Neural crest cell (in vitro differentiated cells): Measurements from ENCODE around the gene C2CD3. TPM values are rescaled to one million over a fixed set of nuclear protein-coding genes. Genes with fewer than 3 reads are reported as not detected.
A peak's percentile ranks its signal among the peaks of the same experiment; 100 is the strongest.

ENCODE experiments used
- DNase-seq: peaks from one replicate; pipeline ENCODE4 v3.0.0; 2021; ENCODE audit warnings: low read depth, mixed read lengths, low spot score
- H3K27ac Mint-ChIP-seq: one replicate; pipeline ENCODE4 v1.8.0; 2021; ENCODE audit warnings: mild to moderate bottlenecking, mixed read lengths; ENCODE audit not compliant: unreplicated experiment
- H3K27me3 Mint-ChIP-seq: 2 replicates; pipeline ENCODE4 v1.8.0; 2021; ENCODE audit warnings: low read depth, mild to moderate bottlenecking, mixed read lengths
- H3K36me3 Mint-ChIP-seq: 2 replicates; pipeline ENCODE4 v1.8.0; 2021; ENCODE audit warnings: low read depth, mild to moderate bottlenecking, mixed read lengths
- H3K4me1 Mint-ChIP-seq: 2 replicates; pipeline ENCODE4 v1.8.0; 2021; ENCODE audit warnings: mixed read lengths
- H3K4me3 Mint-ChIP-seq: one replicate; pipeline ENCODE4 v1.8.0; 2021; ENCODE audit warnings: mild to moderate bottlenecking, mixed read lengths
- H3K9me3 Mint-ChIP-seq: 2 replicates; pipeline ENCODE4 v1.8.0; 2021; ENCODE audit warnings: mixed read lengths
- total RNA-seq: library from RNA; stranded (reverse); gene quantifications from 2 replicates; pipeline ENCODE4 v1.2.1, GENCODE V29; 2021
- TF ChIP-seq, protein P1 (sequence below): fragments of 200-600 bp; sonication (generic); conservative IDR thresholded peaks from 2 replicates; pipeline ENCODE4 v1.5.0; 2021; ENCODE audit warnings: antibody characterized with exemption, mild to moderate bottlenecking

C2CD3 gene
- total RNA-seq, 1 donor from 2014 or later = 41.9 TPM

DNA sequence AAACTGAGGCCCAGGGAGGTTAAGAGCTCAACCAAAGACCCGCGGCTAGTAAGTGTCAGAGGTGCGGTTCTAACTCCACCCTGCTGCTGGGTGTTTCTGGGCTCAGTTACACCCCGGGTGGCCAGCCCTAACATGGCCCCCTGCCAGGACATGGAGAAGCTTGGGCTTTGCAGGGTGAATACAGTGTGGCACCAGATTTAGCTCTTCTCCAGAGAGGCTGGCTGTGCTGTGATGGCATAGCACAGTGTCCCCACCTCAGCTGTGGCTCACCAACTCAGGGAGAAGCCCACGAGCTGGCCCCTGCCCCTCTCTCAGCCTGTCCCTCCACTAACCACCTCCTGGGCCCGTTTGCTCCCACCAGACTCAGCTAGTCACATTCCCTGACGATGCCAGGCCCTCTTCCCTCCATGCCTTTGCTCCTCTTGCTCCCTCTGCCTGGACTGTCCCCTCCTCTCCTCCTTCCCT lies 168.9 kb downstream of the C2CD3 start:
- Mint-ChIP-seq H3K36me3 (no peaks in the 10 kb centered on the region), H3K4me1 (no peaks in the 10 kb centered on the region), H3K4me3 (no peak overlapping the region), H3K9me3 (no peaks in the 10 kb centered on the region), H3K27ac (peak overlapping the region; percentile 8), H3K27me3 (no peaks in the 10 kb centered on the region)
- DNase-seq = no peak
- TF ChIP-seq, protein P1, sequence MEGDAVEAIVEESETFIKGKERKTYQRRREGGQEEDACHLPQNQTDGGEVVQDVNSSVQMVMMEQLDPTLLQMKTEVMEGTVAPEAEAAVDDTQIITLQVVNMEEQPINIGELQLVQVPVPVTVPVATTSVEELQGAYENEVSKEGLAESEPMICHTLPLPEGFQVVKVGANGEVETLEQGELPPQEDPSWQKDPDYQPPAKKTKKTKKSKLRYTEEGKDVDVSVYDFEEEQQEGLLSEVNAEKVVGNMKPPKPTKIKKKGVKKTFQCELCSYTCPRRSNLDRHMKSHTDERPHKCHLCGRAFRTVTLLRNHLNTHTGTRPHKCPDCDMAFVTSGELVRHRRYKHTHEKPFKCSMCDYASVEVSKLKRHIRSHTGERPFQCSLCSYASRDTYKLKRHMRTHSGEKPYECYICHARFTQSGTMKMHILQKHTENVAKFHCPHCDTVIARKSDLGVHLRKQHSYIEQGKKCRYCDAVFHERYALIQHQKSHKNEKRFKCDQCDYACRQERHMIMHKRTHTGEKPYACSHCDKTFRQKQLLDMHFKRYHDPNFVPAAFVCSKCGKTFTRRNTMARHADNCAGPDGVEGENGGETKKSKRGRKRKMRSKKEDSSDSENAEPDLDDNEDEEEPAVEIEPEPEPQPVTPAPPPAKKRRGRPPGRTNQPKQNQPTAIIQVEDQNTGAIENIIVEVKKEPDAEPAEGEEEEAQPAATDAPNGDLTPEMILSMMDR = no peak

DNA sequence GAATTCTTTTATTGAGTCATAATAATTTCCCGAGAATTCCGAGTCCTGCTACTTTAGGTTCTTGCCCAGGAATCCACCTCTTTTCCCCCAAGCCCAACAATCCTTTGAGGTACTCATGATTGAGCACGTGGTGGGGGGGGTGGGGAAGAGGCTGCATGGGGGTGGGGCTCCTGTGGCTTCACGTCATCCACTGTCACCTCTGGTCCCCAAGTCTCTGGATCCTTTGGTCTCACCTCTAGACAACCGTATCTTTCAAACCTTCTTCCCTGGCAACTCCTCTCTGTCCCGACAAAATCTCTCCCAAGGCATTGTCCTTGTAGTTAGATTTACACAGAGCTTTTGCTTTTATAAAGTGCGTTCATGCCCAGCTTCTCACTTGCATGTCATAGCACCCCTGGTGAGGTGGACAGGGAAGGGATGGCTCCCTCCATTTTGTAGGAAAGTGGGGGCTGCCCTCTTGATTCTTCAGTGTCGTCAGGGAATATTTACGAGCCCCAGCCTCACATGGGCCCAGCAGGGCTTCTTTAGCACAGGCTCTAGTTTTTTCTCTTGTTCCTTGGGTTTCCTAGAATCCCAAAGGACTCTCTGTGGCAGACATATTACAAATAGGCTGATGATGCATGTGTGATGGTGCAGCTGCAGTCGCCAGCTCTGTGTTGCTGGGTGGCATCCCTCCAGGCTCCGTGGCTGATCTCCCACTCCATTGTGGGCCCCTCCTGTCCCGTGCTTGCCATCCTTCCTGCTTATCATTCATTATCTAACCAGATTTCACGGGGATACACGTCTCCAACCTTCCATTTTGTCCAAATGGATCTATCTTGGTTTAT lies 170.3 kb downstream of the C2CD3 start:
- DNase-seq = no peak
- Mint-ChIP-seq H3K36me3 (no peaks in the 10 kb centered on the region), H3K4me3 (no peak overlapping the region), H3K4me1 (no peaks in the 10 kb centered on the region), H3K27ac (no peak overlapping the region), H3K27me3 (no peaks in the 10 kb centered on the region), H3K9me3 (no peaks in the 10 kb centered on the region)
- TF ChIP-seq, protein P1 = no peak

DNA sequence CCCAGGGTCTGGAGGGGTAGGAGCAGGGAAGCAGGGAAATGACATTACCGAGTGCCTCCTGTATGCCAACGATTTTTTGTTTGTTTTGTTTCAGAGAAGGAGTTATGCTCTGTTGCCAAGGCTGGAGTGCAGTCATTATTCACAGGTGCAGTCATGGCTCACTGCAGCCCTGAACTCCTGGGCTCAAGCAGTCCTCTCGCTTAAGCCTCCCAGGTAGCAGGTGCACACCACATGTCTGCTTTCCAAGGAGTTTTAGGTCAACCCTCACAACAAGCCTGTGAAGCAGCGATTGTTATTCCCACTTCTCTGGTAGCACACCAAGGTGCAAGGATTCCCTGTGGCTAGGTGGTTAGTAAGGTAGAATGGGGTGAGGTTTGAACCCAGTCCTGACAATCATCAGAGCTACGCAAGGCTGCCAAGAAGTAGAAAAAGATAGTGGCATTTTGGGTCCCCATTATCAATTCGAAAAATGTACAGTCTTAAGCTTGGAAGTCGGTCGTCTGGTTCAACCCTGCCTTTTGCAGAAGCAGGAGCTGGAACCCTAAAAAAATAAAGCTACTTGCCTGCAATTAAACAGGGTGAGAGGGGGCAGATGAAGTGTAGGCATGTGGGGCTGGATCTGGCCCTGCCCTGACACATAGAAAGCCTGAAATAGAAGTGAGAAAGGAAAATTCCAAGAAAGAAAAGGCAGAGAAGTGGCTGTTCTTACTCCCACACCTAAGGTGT lies 171.1 kb downstream of the C2CD3 start:
- TF ChIP-seq, protein P1 = no peak
- Mint-ChIP-seq H3K27ac (no peak overlapping the region), H3K9me3 (no peaks in the 10 kb centered on the region), H3K4me1 (no peaks in the 10 kb centered on the region), H3K36me3 (no peaks in the 10 kb centered on the region), H3K4me3 (no peak overlapping the region), H3K27me3 (no peaks in the 10 kb centered on the region)
- DNase-seq = no peak

DNA sequence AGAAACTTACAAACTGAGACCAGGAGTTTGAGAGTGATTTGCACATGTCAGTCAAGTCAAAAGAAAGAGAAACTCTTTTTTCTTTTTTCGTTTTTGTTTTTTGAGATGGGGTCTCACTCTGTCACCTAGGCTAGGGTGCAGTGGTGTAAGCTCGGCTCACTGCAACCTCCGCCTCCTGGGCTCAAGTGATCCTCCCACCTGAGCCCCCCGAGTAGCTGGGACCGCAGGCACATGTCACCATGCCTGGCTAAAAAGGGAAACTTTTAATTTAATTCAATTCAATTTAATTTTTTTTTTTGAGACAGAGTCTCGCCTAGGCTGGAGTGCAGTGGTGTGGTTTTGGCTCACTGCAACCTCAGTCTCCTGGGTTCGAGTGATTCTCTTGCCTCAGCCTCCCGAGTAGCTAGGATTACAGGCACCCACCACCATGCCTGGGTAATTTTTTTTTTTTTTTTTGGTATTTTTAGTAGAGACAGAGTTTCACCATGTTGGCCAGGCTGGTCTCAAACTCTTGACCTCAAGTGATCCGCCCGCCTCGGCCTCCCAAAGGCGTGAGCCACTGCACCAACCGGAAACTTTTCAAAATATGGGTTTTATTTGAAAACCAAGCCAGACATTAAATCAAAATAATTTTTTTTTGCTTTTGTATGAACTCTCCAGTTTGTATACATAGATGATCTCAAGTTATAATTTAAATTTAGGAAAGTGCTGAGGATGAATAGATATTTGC lies 171.8 kb downstream of the C2CD3 start:
- Mint-ChIP-seq H3K27me3 (no peaks in the 10 kb centered on the region), H3K4me1 (no peaks in the 10 kb centered on the region), H3K9me3 (no peaks in the 10 kb centered on the region), H3K4me3 (no peak overlapping the region), H3K27ac (no peak overlapping the region), H3K36me3 (no peaks in the 10 kb centered on the region)
- TF ChIP-seq, protein P1 = no peak
- DNase-seq = no peak

DNA sequence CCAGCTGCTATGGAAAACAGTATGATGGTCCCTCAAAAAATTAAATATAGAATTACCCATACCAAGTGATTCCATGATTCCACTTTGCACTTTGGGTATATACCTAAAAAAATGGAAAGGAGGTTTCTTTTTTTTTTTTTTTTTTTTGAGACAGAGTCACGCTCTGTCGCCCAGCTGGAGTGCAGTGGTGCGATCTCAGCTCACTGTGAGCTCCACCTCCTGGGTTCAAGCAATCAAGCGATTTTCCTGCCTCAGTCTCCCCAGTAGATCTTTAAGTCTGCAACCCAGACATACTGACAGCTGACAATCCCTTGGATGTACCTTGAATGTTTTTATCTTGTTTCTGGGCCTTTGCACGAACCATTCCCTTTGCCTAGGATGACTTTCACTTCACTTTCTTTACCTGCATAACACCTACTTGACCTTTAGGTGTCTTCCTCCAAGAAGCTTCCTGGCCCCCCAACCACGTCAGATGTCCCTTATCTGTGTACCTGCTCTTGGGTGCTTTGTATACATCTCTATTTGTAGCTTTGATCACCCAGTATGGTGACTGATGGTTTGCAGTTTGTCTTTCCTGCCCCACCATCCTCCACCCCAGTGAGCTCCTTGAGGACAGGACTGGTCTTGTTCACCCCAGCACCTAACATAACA lies 173.6 kb downstream of the C2CD3 start:
- H3K9me3 Mint-ChIP-seq = no peaks in the 10 kb centered on the region
- H3K27me3 Mint-ChIP-seq = no peaks in the 10 kb centered on the region
- TF ChIP-seq, protein P1 = no peak
- no peaks in the 10 kb centered on the region for H3K4me1 Mint-ChIP-seq
- no peak for DNase-seq
- no peaks in the 10 kb centered on the region for H3K36me3 Mint-ChIP-seq
- no peak overlapping the region for H3K27ac Mint-ChIP-seq
- H3K4me3 Mint-ChIP-seq = no peak overlapping the region
